Mesenchymal stem cell (in vitro differentiated cells and primary cell): Measurements from ENCODE around the gene CHGA.

ENCODE experiments used
- DNase-seq: peaks from one replicate; pipeline ENCODE4 v3.0.0-alpha.2; 2013
- H2AFZ ChIP-seq: one replicate; pipeline ENCODE4 v1.6.1; 2013; ENCODE audit warnings: low read depth, mild to moderate bottlenecking, control low read depth, inconsistent platforms, low read length, moderate library complexity
- H2AK5ac ChIP-seq: 2 replicates; pipeline ENCODE4 v1.6.1; 2013; ENCODE audit warnings: low read length, moderate library complexity, mild to moderate bottlenecking, inconsistent platforms; ENCODE audit not compliant: severe bottlenecking
- H2BK120ac ChIP-seq: one replicate; pipeline ENCODE4 v1.6.1; 2013; ENCODE audit warnings: low read depth, mild to moderate bottlenecking, inconsistent platforms, low read length, moderate library complexity
- H2BK12ac ChIP-seq, 2 experiments: one replicate each; pipeline ENCODE4 v1.6.1; 2013; ENCODE audit warnings: inconsistent platforms in 2 of 2, low read length in 2 of 2, mild to moderate bottlenecking in 2 of 2, moderate library complexity in 2 of 2, control low read depth in 1 of 2
- H2BK15ac ChIP-seq: one replicate; pipeline ENCODE4 v1.6.1; 2013; ENCODE audit warnings: mild to moderate bottlenecking, low read depth, inconsistent platforms; ENCODE audit not compliant: poor library complexity, severe bottlenecking
- H2BK5ac ChIP-seq: 2 replicates; pipeline ENCODE4 v1.6.1; 2013; ENCODE audit warnings: low read depth, mild to moderate bottlenecking, low read length, control low read depth, inconsistent platforms; ENCODE audit not compliant: poor library complexity, severe bottlenecking
- H3K14ac ChIP-seq, 2 experiments: one replicate each; pipeline ENCODE4 v1.6.1; 2013; ENCODE audit warnings: inconsistent platforms in 2 of 2, low read length in 2 of 2, control low read depth in 1 of 2, mild to moderate bottlenecking in 1 of 2, moderate library complexity in 1 of 2
- H3K18ac ChIP-seq, 2 experiments: one replicate each; pipeline ENCODE4 v1.6.1; 2013; ENCODE audit warnings: inconsistent platforms in 2 of 2, low read length in 2 of 2, control low read depth in 1 of 2, low read depth in 1 of 2, mild to moderate bottlenecking in 1 of 2
- H3K23ac ChIP-seq, 2 experiments: one replicate each; pipeline ENCODE4 v1.6.1; 2013; ENCODE audit warnings: inconsistent platforms in 2 of 2, low read length in 2 of 2, mild to moderate bottlenecking in 2 of 2, moderate library complexity in 2 of 2, control low read depth in 1 of 2
- H3K27ac ChIP-seq: 2 replicates; pipeline ENCODE4 v1.5.1; 2013; ENCODE audit warnings: mild to moderate bottlenecking, moderate library complexity, low read length, control low read depth, inconsistent platforms; ENCODE audit not compliant: poor library complexity, severe bottlenecking
- H3K27me3 ChIP-seq, 2 experiments: 2 replicates each; pipeline versions ENCODE4 v1.6.1 to v1.7.0; 2013; ENCODE audit warnings: low read length in 2 of 2, mild to moderate bottlenecking in 2 of 2, moderate library complexity in 2 of 2, control low read depth in 1 of 2, inconsistent platforms in 1 of 2; ENCODE audit not compliant: control insufficient read depth in 1 of 2, insufficient read depth in 1 of 2
- H3K36me3 ChIP-seq, 2 experiments: 2 replicates each; pipeline versions ENCODE4 v1.6.1 to v1.7.0; 2013; ENCODE audit warnings: low read length in 2 of 2, control low read depth in 1 of 2, inconsistent platforms in 1 of 2, low read depth in 1 of 2, mild to moderate bottlenecking in 1 of 2; ENCODE audit not compliant: insufficient read depth in 2 of 2, control insufficient read depth in 1 of 2
- H3K4ac ChIP-seq, 2 experiments: one replicate each; pipeline ENCODE4 v1.6.1; 2013; ENCODE audit warnings: inconsistent platforms in 2 of 2, low read length in 2 of 2, mild to moderate bottlenecking in 2 of 2, moderate library complexity in 2 of 2, control low read depth in 1 of 2, low read depth in 1 of 2
- H3K4me1 ChIP-seq: 2 replicates; pipeline ENCODE4 v1.6.1; 2013; ENCODE audit warnings: low read depth, low read length, control low read depth; ENCODE audit not compliant: control insufficient read depth, insufficient read depth
- H3K4me2 ChIP-seq: 2 replicates; pipeline ENCODE4 v1.6.1; 2013; ENCODE audit warnings: low read length, mild to moderate bottlenecking, inconsistent platforms; ENCODE audit not compliant: poor library complexity, severe bottlenecking
- H3K4me3 ChIP-seq, 2 experiments: 2 replicates each; pipeline versions ENCODE4 v1.5.1 to v1.7.0; 2013; ENCODE audit warnings: low read length in 2 of 2, mild to moderate bottlenecking in 2 of 2, control low read depth in 1 of 2, low read depth in 1 of 2; ENCODE audit not compliant: insufficient read depth in 1 of 2
- H3K79me1 ChIP-seq: replicated peaks from 2 replicates; pipeline ENCODE4 v1.6.1; 2013; ENCODE audit warnings: mild to moderate bottlenecking, control low read depth, low read length, inconsistent platforms; ENCODE audit not compliant: poor library complexity, severe bottlenecking
- H3K9ac ChIP-seq: 2 replicates; pipeline ENCODE4 v1.7.0; 2013; ENCODE audit warnings: mild to moderate bottlenecking, low read length, moderate library complexity
- H3K9me3 ChIP-seq: 2 replicates; pipeline ENCODE4 v1.7.0; 2013; ENCODE audit warnings: mild to moderate bottlenecking, low read length; ENCODE audit not compliant: control insufficient read depth
- H4K8ac ChIP-seq: one replicate; pipeline ENCODE4 v1.6.1; 2013; ENCODE audit warnings: inconsistent platforms, mild to moderate bottlenecking, low read length, moderate library complexity
- H4K91ac ChIP-seq: one replicate; pipeline ENCODE4 v1.6.1; 2013; ENCODE audit warnings: mild to moderate bottlenecking, low read length, inconsistent platforms
- WGBS: methylation state at CpG from one replicate; pipeline ENCODE4 v1.1.7; 2013; ENCODE audit warnings: mixed read lengths; 5-methylcytosine and 5-hydroxymethylcytosine counted together

Gene CHGA

DNA sequence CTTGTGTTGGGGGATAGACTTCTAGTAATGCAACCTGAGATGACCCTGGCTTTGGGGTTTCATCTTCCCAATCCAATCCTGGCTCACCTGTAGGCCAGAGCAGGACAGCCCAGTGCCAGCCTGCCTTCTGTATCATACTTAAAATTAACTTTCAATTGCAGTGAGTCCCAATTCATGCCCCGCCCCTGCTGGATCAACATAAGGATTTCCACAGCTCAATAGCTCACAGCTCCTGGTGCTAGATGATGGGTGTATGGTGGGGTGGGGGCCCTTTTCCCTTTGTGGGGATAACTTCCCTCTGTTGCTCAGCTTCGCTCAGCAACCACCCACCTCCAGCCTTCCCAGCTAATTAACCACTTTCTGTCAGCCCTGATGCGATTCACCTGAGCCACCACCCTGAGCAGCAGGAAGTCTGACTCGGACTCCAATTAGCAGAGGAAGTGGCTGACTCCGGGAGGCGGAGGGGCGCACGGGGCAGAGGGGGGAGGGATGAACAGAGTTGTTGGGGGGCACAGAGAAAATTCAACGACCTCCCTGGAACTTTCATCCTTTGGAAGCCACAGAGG is 24.3 kb upstream of the CHGA start:
- 40% methylated on average over 6 of the region's 9 CpGs for WGBS
- no peak overlapping the region for H4K91ac ChIP-seq
- DNase-seq, result no peak
- no peaks in the 10 kb centered on the region for H3K4me1 ChIP-seq
- H2BK15ac ChIP-seq, result no peak overlapping the region
- no peaks in the 10 kb centered on the region for H3K79me1 ChIP-seq
- H3K4me2 ChIP-seq, result no peak overlapping the region
- no peak overlapping the region for H2AFZ ChIP-seq
- no peak overlapping the region for H3K14ac ChIP-seq
- H3K23ac ChIP-seq, result no peak overlapping the region
- H2AK5ac ChIP-seq, result no peak overlapping the region
- H3K9ac ChIP-seq, result no peak overlapping the region
- H3K36me3 ChIP-seq, result no peaks in the 10 kb centered on the region
- no peak overlapping the region for H3K4ac ChIP-seq
- H3K18ac ChIP-seq, result no peak overlapping the region
- no peak overlapping the region for H2BK12ac ChIP-seq
- H2BK5ac ChIP-seq, result no peak overlapping the region
- no peak overlapping the region for H3K4me3 ChIP-seq
- H3K9me3 ChIP-seq, result peaks cover 7% of the 10 kb centered on the region
- H2BK120ac ChIP-seq, result no peak overlapping the region
- peaks cover 14 to 67% of the 10 kb centered on the region in 2 experiments for H3K27me3 ChIP-seq
- no peak overlapping the region for H4K8ac ChIP-seq
- H3K27ac ChIP-seq, result no peak overlapping the region

- H3K14ac ChIP-seq, result no peak overlapping the region
- no peak overlapping the region for H3K4me2 ChIP-seq
- no peak overlapping the region for H2BK12ac ChIP-seq
- H3K4me3 ChIP-seq, result no peak overlapping the region
- no peaks in the 10 kb centered on the region for H3K4me1 ChIP-seq
- H3K27ac ChIP-seq, result no peak overlapping the region
- H3K4ac ChIP-seq, result no peak overlapping the region
- peaks cover 22 to 75% of the 10 kb centered on the region in 2 experiments for H3K27me3 ChIP-seq
- no peaks in the 10 kb centered on the region for H3K36me3 ChIP-seq
- H2BK5ac ChIP-seq, result no peak overlapping the region
- H2BK120ac ChIP-seq, result no peak overlapping the region
- H3K9ac ChIP-seq, result no peak overlapping the region
- H2BK15ac ChIP-seq, result no peak overlapping the region
- no peaks in the 10 kb centered on the region for H3K9me3 ChIP-seq
- WGBS, result 83% methylated on average over 2 of the region's 2 CpGs
- H3K79me1 ChIP-seq, result no peaks in the 10 kb centered on the region
- no peak overlapping the region for H2AFZ ChIP-seq
- H4K8ac ChIP-seq, result no peak overlapping the region
- H2AK5ac ChIP-seq, result no peak overlapping the region
- no peak for DNase-seq
- H3K18ac ChIP-seq, result no peak overlapping the region
- H4K91ac ChIP-seq, result no peak overlapping the region
- no peak overlapping the region for H3K23ac ChIP-seq
Observed at GRCh38 chr14:92900660-92901059, 22.3 kb upstream of the CHGA start.

- no peak overlapping the region for H3K9ac ChIP-seq
- H3K27ac ChIP-seq, result no peak overlapping the region
- H2BK5ac ChIP-seq, result no peak overlapping the region
- H3K18ac ChIP-seq, result no peak overlapping the region
- DNase-seq, result no peak
- no peak overlapping the region for H3K4me3 ChIP-seq
- H2AK5ac ChIP-seq, result no peak overlapping the region
- H3K14ac ChIP-seq, result no peak overlapping the region
- no peak overlapping the region for H4K8ac ChIP-seq
- H3K36me3 ChIP-seq, result no peaks in the 10 kb centered on the region
- no peak overlapping the region for H3K4ac ChIP-seq
- no peak overlapping the region for H2BK120ac ChIP-seq
- no peak overlapping the region for H2BK12ac ChIP-seq
- no peaks in the 10 kb centered on the region for H3K79me1 ChIP-seq
- 57% methylated on average over 6 of the region's 6 CpGs for WGBS
- peaks cover 25 to 83% of the 10 kb centered on the region in 2 experiments for H3K27me3 ChIP-seq
- H3K9me3 ChIP-seq, result no peaks in the 10 kb centered on the region
- no peaks in the 10 kb centered on the region for H3K4me1 ChIP-seq
- H2AFZ ChIP-seq, result no peak overlapping the region
- no peak overlapping the region for H4K91ac ChIP-seq
- no peak overlapping the region for H3K23ac ChIP-seq
- no peak overlapping the region for H3K4me2 ChIP-seq
- H2BK15ac ChIP-seq, result no peak overlapping the region
Observed at GRCh38 chr14:92902191-92902590, 20.8 kb upstream of the CHGA start.

- Histone ChIP-seq H2BK15ac (no peak overlapping the region), H2BK120ac (no peak overlapping the region), H3K23ac (no peak overlapping the region), H3K4me1 (no peaks in the 10 kb centered on the region), H3K27me3 (peaks cover 25 to 83% of the 10 kb centered on the region in 2 experiments), H3K14ac (no peak overlapping the region), H3K4ac (no peak overlapping the region), H2BK5ac (no peak overlapping the region), H3K9ac (no peak overlapping the region), H2AFZ (no peak overlapping the region), H3K79me1 (no peaks in the 10 kb centered on the region), H4K91ac (no peak overlapping the region), H3K27ac (no peak overlapping the region), H2AK5ac (no peak overlapping the region), H4K8ac (no peak overlapping the region), H3K18ac (no peak overlapping the region), H3K4me3 (no peak overlapping the region), H2BK12ac (no peak overlapping the region), H3K36me3 (no peaks in the 10 kb centered on the region), H3K4me2 (no peak overlapping the region), H3K9me3 (no peaks in the 10 kb centered on the region)
- no peak for DNase-seq
- 59% methylated on average over 17 of the region's 17 CpGs for WGBS
Observed at GRCh38 chr14:92902726-92903125, 20.2 kb upstream of the CHGA start.
